GM18507 (cell line): ENCODE results near the gene RPS2.
"Not testable (repeated sequence)": the region's sequence is repeated elsewhere in the genome, so short reads cannot be mapped to it uniquely, and the experiment has no call there.

ENCODE experiments used
- DNase-seq: peaks from one replicate; pipeline ENCODE4 v3.0.0; 2011; ENCODE audit warnings: low read depth; ENCODE audit not compliant: insufficient read length; ENCODE audit errors: extremely low spot score
- FAIRE-seq: peaks from 2 replicates; lab custom pipeline; 2011; peaks lifted over from hg19 to GRCh38; lab: Jason Lieb, UNC

Gene RPS2

GRCh38 chr16:1968146-1968953, 3.7 kb upstream of the RPS2 start:
- DNase-seq (no peak), FAIRE-seq (no peak)

DNA sequence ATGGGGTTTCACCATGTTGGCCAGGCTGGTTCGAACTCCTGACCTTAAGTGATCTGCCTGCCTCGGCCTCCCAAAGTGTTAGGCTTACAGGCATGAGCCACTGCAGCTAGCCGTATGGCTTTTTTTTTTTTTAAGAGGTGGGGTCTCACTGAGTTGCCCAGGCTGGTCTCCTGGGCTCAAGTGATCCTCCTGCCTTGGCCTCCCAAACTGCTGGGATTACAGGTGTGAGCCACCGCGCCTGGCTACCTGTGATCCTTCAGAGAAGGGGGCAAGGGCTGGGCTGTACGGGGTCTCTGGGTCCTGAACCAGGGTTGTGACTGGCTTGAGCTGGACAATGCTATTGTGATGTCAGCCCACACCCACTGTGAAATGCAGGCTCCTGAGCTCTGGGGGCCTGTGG, 1.8 kb upstream of the RPS2 start, which contains the start of gene RNF151:
Gene RNF151 (plus strand): TSS at position 397 of the 400 bp plus-strand sequence. CDS start 26 bp downstream, outside the sequence.
- FAIRE-seq = no peak
- DNase-seq = no peak

- DNase-seq (no peak), FAIRE-seq (no peak)
Observed at GRCh38 chr16:1965396-1966001, 873 bp upstream of the RPS2 start.

DNA sequence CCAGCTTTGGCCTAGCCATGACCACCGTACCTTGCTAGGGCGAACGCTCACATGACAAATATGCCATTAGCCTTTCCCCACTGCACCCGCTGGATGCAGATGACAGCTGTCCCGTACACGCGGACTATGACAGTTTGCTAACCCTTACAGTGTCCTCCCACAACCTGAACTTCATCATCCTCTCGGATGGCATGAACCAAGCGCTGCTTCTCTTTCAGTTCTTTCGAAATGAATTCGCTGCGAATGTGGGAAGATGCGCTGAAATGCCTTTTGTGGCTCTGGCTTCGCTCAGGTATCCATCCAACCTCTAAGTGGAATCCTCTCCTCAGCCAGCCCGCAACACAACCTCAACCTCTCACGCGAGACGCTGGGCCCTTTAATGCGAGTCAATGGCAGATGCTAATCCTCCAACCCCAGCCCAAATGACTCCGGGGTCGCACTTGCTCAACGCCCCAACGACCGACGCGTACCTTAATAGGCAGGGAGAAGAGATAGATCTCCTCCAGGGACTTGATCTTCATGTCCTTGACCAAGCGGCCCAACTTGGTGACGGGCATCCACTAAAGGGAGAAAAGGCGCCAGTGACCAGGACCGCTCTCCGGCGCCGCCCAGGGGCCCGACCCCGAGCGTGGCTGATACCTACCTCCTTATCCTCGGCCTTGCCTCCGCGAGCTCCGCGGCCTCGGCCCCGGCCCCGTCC, 670 bp downstream of the RPS2 start:
- DNase-seq (no peak), FAIRE-seq (no peak)

GRCh38 chr16:1962161-1963153, 2.2 kb downstream of the RPS2 start:
- DNase-seq, FAIRE-seq: not testable (repeated sequence)

- no peak for DNase-seq
Observed at GRCh38 chr16:1961651-1962067, 3.0 kb downstream of the RPS2 start.

GRCh38 chr16:1960665-1961630, 3.7 kb downstream of the RPS2 start:
- FAIRE-seq (peak; percentile 73), DNase-seq (no peak)

More at GRCh38 chr16:1961651-1962067, 3.0 kb downstream of the RPS2 start:
- no peak for FAIRE-seq

DNA sequence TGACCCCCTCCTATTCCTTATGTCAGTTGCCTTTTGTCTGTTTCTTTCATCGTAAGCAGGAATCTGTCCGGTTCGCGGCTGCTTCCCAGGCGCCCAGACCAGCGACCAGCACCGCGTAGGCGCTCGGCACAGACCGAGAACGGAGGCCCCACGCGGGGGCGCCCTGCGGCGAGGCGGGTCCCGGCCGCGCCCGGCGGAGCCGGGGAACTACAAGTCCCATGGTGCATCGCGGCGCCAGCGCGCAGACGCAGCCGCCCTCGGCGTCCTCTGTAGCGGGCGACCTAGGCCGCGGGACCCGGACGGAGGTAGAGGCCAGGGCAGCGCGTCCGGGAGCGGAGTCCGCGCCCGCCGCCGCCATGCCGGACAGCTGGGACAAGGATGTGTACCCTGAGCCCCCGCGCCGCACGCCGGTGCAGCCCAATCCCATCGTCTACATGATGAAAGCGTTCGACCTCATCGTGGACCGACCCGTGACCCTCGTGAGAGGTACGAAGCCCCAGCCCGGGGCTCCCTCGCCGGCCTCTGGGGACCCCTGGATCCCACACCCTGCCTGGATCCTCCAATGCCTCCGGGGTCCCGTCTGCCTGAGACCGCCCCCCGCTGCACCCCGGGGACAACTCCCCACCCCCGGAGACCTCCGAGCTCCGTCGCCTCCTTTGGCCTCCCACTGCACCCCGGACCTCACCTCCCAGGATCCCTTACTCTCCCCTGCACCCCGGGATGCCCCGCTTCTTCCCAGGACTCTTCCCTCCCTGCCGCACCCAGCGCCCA, 5.2 kb downstream of the RPS2 start, which contains the start of gene NDUFB10:
Gene NDUFB10 (plus strand): TSS at position 270 of the 771 bp plus-strand sequence. CDS start 87 bp downstream, at position 357.
- DNase-seq = peak; percentile 83
- peak; percentile 90 for FAIRE-seq

DNA sequence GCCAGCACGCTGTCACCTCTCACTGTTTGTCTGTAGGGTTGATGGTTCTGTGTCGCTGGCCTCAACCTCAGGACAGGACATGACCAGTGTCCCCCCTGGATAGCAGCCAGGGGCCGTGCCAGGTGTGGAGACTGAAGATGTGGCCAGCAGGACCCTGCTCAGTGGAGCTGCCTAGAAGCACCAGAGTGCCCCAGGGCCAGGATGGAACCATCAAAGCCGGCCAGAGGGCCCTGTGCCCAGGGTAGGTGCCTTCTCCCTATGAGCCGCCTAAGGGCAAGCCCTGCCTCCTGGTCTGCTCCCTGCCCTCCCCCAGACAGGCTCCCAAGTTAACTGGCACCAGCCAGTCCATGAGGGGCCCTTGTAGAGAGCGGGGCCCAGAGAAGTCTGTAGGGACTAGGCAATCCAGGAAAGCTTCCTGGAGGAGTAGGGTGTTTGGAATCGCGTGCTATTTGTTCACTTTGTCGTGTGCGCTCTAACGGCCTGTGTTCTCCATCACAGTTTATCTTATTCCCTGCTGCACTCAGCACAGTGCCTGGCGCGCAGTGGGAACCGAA, 5.8 kb downstream of the RPS2 start:
- no peak for DNase-seq
- no peak for FAIRE-seq

DNA sequence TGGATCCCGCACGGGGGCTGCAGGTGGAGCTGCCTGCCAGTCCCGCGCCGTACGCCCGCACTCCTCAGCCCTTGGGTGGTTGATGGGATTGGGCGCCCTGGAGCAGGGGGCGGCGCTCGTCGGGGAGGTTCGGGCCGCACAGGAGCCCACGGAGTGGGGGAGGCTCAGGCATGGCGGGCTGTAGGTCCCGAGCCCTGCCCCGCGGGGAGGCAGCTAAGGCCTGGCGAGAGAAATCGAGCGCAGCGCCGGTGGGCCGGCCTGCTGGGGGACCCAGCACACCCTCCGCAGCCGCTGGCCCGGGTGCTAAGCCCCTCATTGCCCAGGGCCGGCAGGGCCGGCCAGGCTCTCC, 6.5 kb downstream of the RPS2 start:
- not testable (repeated sequence) for DNase-seq, FAIRE-seq

- not testable (repeated sequence) for FAIRE-seq
Observed at GRCh38 chr16:1957434-1958142, 7.0 kb downstream of the RPS2 start.

DNA sequence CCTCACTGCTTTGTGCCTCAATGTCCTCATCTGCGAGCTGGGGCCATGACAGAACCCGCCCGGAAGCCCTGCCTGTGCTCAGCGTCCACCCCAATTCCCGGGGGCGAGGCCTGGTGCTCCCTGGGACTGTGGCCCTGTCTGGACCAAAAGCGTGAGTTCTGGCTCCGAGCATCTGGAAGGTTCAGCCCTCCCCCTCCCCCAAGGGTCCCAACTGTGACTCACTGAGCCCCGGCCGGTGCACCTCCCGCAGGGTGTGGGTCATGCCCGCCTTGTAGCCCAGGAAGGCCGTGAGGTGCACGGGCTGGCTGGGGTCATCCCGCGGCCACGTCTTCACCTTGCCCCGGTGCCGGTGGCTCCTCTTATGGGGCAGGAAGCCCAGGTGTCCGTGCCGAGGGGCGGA, 10.9 kb downstream of the RPS2 start:
- FAIRE-seq (no peak), DNase-seq (no peak)

More at GRCh38 chr16:1957434-1958142, 7.0 kb downstream of the RPS2 start:
- not testable (repeated sequence) for DNase-seq

DNA sequence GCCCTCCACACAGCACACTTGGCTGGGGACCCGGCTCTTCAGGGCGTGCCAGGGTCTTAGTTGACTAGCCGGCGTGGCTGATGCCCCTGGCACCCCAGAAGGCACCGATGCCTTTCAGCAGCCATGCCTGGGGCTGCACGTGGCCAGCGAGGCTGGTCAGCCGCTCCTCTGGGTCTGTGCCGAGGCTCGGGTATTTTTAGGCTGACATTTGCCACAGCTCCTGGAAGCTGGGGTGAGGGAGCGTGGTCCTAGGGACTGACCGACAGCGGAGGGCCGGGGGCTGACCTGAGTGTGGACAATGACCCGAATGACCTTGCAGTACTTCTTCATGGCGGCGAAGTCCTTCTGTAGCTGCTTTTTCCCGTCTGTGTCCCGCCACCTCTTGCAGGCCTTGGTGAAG, 14.1 kb downstream of the RPS2 start:
- DNase-seq (no peak), FAIRE-seq (no peak)

- no peak for FAIRE-seq
- DNase-seq = no peak
Observed at GRCh38 chr16:1950047-1950446, 14.6 kb downstream of the RPS2 start.

GRCh38 chr16:1949507-1949906, 15.1 kb downstream of the RPS2 start:
- FAIRE-seq = no peak
- no peak for DNase-seq

GRCh38 chr16:1947369-1947670, 17.3 kb downstream of the RPS2 start:
- DNase-seq (no peak), FAIRE-seq (no peak)
